HL-60 (cell line): Measurements from ENCODE around the gene CCDC102A.

ENCODE experiments used
- GABPA ChIP-seq: IDR thresholded peaks from 2 replicates; pipeline ENCODE4 v1.6.1; 2012; ENCODE audit warnings: low read depth
- POLR2AphosphoS5 ChIP-seq: IDR thresholded peaks from 2 replicates; pipeline ENCODE4 v1.6.1; 2012; ENCODE audit warnings: low read depth
- TF ChIP-seq, protein P1 (sequence below): IDR thresholded peaks from one replicate; pipeline ENCODE4 v1.5.1; 2011; ENCODE audit warnings: low read length, control low read depth, inconsistent platforms; ENCODE audit not compliant: insufficient read depth

DNA sequence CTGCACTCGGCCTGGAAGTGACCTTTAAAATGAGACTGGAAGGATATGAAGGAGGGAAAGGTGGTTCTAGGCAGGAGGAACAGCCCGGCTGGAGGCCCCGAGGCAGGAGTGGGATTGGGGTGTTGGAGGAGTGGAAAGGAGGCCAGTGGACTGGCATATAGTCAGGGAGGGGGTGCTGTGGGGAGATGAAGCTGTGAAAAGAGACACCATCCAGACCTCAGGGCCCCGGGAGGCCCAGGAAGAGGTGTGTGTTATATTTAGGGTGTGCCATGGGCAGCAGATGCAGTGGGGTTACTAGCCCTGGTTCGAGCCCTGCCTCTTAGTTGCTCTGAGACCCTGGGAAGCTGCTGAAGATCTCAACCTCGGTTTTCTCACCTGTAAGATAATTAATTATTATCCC, 31.2 kb downstream of the CCDC102A start:
- TF ChIP-seq, protein P1, sequence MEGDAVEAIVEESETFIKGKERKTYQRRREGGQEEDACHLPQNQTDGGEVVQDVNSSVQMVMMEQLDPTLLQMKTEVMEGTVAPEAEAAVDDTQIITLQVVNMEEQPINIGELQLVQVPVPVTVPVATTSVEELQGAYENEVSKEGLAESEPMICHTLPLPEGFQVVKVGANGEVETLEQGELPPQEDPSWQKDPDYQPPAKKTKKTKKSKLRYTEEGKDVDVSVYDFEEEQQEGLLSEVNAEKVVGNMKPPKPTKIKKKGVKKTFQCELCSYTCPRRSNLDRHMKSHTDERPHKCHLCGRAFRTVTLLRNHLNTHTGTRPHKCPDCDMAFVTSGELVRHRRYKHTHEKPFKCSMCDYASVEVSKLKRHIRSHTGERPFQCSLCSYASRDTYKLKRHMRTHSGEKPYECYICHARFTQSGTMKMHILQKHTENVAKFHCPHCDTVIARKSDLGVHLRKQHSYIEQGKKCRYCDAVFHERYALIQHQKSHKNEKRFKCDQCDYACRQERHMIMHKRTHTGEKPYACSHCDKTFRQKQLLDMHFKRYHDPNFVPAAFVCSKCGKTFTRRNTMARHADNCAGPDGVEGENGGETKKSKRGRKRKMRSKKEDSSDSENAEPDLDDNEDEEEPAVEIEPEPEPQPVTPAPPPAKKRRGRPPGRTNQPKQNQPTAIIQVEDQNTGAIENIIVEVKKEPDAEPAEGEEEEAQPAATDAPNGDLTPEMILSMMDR = no peak
- TF ChIP-seq POLR2AphosphoS5 (no peak), GABPA (no peak)
